Activated B cell treated with CpG ODN at 0.5 μM for 24 hours (primary cell): ENCODE data around the gene STAC2. TPM values are rescaled to one million over a fixed set of nuclear protein-coding genes. Genes with fewer than 3 reads are reported as not detected.

Experiments used
- ATAC-seq: fragments of 200-7000 bp; cut with Tn5 transposase; one replicate; pipeline ENCODE4 v1.10.0; 2021; ENCODE audit warnings: low read depth, mild to moderate bottlenecking, moderate library complexity
- CTCF ChIA-PET: fragments of 350-600 bp; sonication (Branson Sonifier 250); formaldehyde crosslinking; loops from one replicate; lab custom pipeline; 2021; ENCODE audit warnings: antibody characterized with exemption; lab: Charles Lee
- POLR2A ChIA-PET: fragments of 350-600 bp; sonication (Branson Sonifier 250); formaldehyde crosslinking; loops from one replicate; lab custom pipeline; 2021; ENCODE audit warnings: antibody characterized with exemption; lab: Charles Lee
- DNase-seq: peaks from one replicate; pipeline ENCODE4 v3.0.0; 2022
- H3K27ac Mint-ChIP-seq: one replicate; pipeline ENCODE4 v1.8.0; 2020; ENCODE audit warnings: mixed read lengths
- H3K27me3 Mint-ChIP-seq: one replicate; pipeline ENCODE4 v1.8.0; 2021; ENCODE audit warnings: mixed read lengths
- H3K36me3 Mint-ChIP-seq: one replicate; pipeline ENCODE4 v1.8.0; 2021; ENCODE audit warnings: low read depth, mixed read lengths
- H3K4me1 Mint-ChIP-seq: one replicate; pipeline ENCODE4 v1.8.0; 2021; ENCODE audit warnings: mixed read lengths
- H3K4me3 Mint-ChIP-seq: one replicate; pipeline ENCODE4 v1.8.0; 2020; ENCODE audit warnings: mild to moderate bottlenecking, mixed read lengths
- H3K9me3 Mint-ChIP-seq: one replicate; pipeline ENCODE4 v1.8.0; 2020; ENCODE audit warnings: mixed read lengths
- CTCF ChIP-seq: fragments of 200-600 bp; IDR thresholded peaks from one replicate; pipeline ENCODE4 v1.8.0; 2022; ENCODE audit warnings: antibody characterized with exemption, mild to moderate bottlenecking
- intact Hi-C: fragments of 100-400 bp; cut with micrococcal nuclease; formaldehyde crosslinking; loops from one replicate; pipeline ENCODE4 v1.15.1; 2024
- total RNA-seq: library from RNA; stranded (reverse); gene quantifications from 2 replicates; pipeline ENCODE4 v1.2.3, GENCODE V29; 2022

The STAC2 gene
- total RNA-seq, 1 donor from 2014 or later, result not detected

DNA sequence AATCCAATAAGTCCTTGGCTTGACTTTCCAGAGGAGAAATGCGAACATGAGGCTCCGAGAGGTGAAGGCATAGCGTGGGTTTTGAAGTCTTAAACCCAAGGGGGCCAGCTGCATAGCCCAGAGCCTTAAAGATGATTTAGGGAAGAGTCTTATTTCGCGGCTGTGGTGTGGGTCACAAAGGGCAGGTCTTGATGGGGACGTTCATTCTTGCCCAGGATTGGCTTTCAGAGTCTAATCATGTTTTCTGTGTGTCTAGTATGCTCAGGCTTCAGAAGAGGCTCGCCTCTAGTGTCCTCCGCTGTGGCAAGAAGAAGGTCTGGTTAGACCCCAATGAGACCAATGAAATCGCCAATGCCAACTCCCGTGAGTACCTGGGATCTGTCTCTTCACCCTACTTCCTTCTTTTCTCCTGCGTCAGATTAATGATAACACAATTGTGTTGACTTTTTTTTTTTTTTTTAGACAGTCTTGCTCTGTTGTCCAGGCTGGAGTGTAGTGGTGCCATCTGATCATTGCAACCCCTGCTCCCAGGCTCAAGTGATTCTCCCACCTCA is 24.7 kb downstream of the STAC2 start:
- CTCF ChIA-PET, result interaction anchor here (1.8 kb wide), 1 partner anchor 43 kb away, joined by 8 read pairs; no protein-coding TSS in a partner anchor
- peak overlapping the region; percentile 100 for H3K27ac Mint-ChIP-seq
- no peaks in the 10 kb centered on the region for H3K9me3 Mint-ChIP-seq
- POLR2A ChIA-PET, result interaction anchor here (0.6 to 3.2 kb wide), 5 partner anchors 9 to 513 kb away, joined by 6 to 57 read pairs (median 18); no protein-coding TSS in a partner anchor
- H3K4me1 Mint-ChIP-seq, result peaks cover 63% of the 10 kb centered on the region
- peaks cover 56% of the 10 kb centered on the region for H3K36me3 Mint-ChIP-seq
- no peak for DNase-seq
- no peak for TF ChIP-seq CTCF
- no peaks in the 10 kb centered on the region for H3K27me3 Mint-ChIP-seq
- ATAC-seq, result no peak
- H3K4me3 Mint-ChIP-seq, result peak overlapping the region; percentile 99
- intact Hi-C loops, result loop anchor here (1.0 to 10.0 kb wide), 6 partner anchors 8 to 449 kb away; partner anchors contain the start of genes FBXL20, PPP1R1B and PSMB3

DNA sequence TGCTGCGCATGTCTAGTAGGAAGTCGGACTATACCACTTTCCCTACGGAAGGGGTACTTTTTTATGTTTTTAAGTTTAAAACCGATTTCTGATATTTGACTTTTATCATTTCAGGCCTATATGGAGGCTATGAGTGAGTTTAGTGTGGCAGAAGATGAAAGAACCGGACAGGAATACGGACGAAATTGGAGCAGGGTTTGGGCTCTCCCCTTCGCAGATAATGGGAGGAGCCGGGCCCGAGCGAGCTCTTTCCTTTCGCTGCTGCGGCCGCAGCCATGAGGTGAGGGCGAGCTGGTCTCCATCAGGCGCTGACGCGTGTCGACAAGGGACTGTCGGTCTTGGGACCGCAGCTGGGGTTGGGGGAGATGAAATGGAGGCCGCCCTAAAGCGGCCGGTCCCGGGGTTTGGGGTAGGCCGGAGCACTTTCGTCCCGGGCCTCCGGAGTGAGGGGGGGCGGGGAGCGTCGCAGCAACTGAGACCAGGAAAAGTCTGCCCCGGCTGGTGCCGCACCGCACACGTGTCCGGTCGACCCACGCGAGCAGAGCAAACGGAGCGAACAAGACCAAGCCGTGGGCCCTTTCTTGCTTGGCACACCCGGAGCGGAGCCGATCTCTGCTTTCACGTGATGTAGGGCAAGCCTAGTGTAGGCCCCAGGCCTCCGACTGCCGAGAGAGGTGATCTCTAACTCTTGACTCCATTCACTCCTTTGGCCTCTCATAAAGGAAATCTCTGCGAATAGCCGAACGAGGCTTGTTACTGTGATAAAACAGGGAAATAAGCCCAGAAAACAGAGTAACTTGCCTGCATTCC is 25.5 kb downstream of the STAC2 start, which contains the start of gene RPL19:
TSS of gene RPL19 (plus strand) at position 214 of the 810 bp plus-strand sequence. CDS start at position 276, 62 bp downstream.
- TF ChIP-seq CTCF, result no peak
- Mint-ChIP-seq H3K27me3 (no peaks in the 10 kb centered on the region), H3K27ac (peak within 1 kb of the TSS; percentile 100), H3K4me1 (peaks cover 69% of the 10 kb centered on the region), H3K4me3 (peak within 1 kb of the TSS; percentile 99), H3K36me3 (peaks cover 54% of the 10 kb centered on the region), H3K9me3 (no peaks in the 10 kb centered on the region)
- intact Hi-C loops, result loop anchor here (1.0 to 10.0 kb wide), 6 partner anchors 9 to 448 kb away; partner anchors contain the start of genes FBXL20, PPP1R1B and PSMB3
- POLR2A ChIA-PET, result interaction anchor here (0.6 to 3.2 kb wide), 37 partner anchors 9 to 1363 kb away, joined by 3 to 57 read pairs (median 5); partner anchors contain the start of genes ARL5C, CDK12, CWC25 and FBXL20
- CTCF ChIA-PET, result interaction anchor here (0.9 to 2.2 kb wide), 8 partner anchors 25 to 217 kb away, joined by 3 to 16 read pairs (median 5); no protein-coding TSS in a partner anchor
- DNase-seq, result peak; percentile 71
- ATAC-seq, result peak; percentile 80

- CTCF ChIA-PET, result interaction anchor here (0.9 to 2.2 kb wide), 8 partner anchors 25 to 217 kb away, joined by 3 to 16 read pairs (median 5); no protein-coding TSS in a partner anchor
- Mint-ChIP-seq H3K27ac (peak overlapping the region; percentile 100), H3K27me3 (no peaks in the 10 kb centered on the region), H3K9me3 (no peaks in the 10 kb centered on the region), H3K36me3 (peaks cover 48% of the 10 kb centered on the region), H3K4me3 (peak overlapping the region; percentile 99), H3K4me1 (peaks cover 69% of the 10 kb centered on the region)
- no peak for TF ChIP-seq CTCF
- peak; percentile 65 for DNase-seq
- ATAC-seq, result peak; percentile 65
- intact Hi-C loops, result loop anchor here (1.0 to 10.0 kb wide), 6 partner anchors 10 to 447 kb away; partner anchors contain the start of genes FBXL20, PPP1R1B and PSMB3
- POLR2A ChIA-PET, result interaction anchor here (0.6 to 3.2 kb wide), 39 partner anchors 9 to 1364 kb away, joined by 3 to 57 read pairs (median 5); partner anchors contain the start of genes ARL5C, CDK12, CWC25 and FBXL20
These were observed 26.0 kb downstream of the STAC2 start for GRCh38 chr17:39199820-39200069.

GRCh38 chr17:39198186-39198566 is 27.6 kb downstream of the STAC2 start:
- POLR2A ChIA-PET, result no interaction called here
- intact Hi-C loops, result no loop called here

More at GRCh38 chr17:39198186-39198566, 27.6 kb downstream of the STAC2 start:
- H3K9me3 Mint-ChIP-seq, result no peaks in the 10 kb centered on the region
- peaks cover 33% of the 10 kb centered on the region for H3K36me3 Mint-ChIP-seq
- no peaks in the 10 kb centered on the region for H3K27me3 Mint-ChIP-seq
- ATAC-seq, result no peak
- CTCF ChIA-PET, result no interaction called here
- peak overlapping the region; percentile 81 for H3K4me3 Mint-ChIP-seq
- peaks cover 62% of the 10 kb centered on the region for H3K4me1 Mint-ChIP-seq
- TF ChIP-seq CTCF, result no peak
- no peak for DNase-seq
- H3K27ac Mint-ChIP-seq, result no peak overlapping the region
